Activated T-cell treated with anti-CD3 and anti-CD28 coated beads, Interleukin-2, amount 50 U/mL, for 4 hours (primary cell): ENCODE measurements around the gene SYCE3. TPM values are rescaled to one million over a fixed set of nuclear protein-coding genes. Genes with fewer than 3 reads are reported as not detected.
A peak's percentile ranks its signal among the peaks of the same experiment; 100 is the strongest.
"Not testable (repeated sequence)": the region's sequence is repeated elsewhere in the genome, so short reads cannot be mapped to it uniquely, and the experiment has no call there.

Experiments used
- ATAC-seq, 2 donors: fragments of 200-7000 bp; cut with Tn5 transposase; one replicate each; pipeline ENCODE4 v1.10.0; 2021
- DNase-seq: peaks from one replicate; pipeline ENCODE4 v3.0.0-alpha.2; 2020
- H3K27me3 Mint-ChIP-seq: one replicate; pipeline ENCODE4 v1.8.0; 2021; ENCODE audit warnings: low read depth, mixed read lengths
- H3K36me3 Mint-ChIP-seq: one replicate; pipeline ENCODE4 v1.8.0; 2022; ENCODE audit warnings: mixed read lengths; ENCODE audit not compliant: insufficient read depth
- H3K4me1 Mint-ChIP-seq: one replicate; pipeline ENCODE4 v1.8.0; 2021; ENCODE audit warnings: low read depth, mixed read lengths
- H3K4me3 Mint-ChIP-seq: one replicate; pipeline ENCODE4 v1.8.0; 2021; ENCODE audit warnings: mild to moderate bottlenecking, moderate library complexity, mixed read lengths
- H3K9me3 Mint-ChIP-seq: one replicate; pipeline ENCODE4 v1.8.0; 2021; ENCODE audit warnings: mixed read lengths
- total RNA-seq, 3 donors: library from RNA; stranded (reverse); gene quantifications; one replicate each; pipeline ENCODE4 v1.2.1, GENCODE V29; 2021

Gene SYCE3
- total RNA-seq, 3 donors from 2014 or later, result not detected

GRCh38 chr22:50520826-50521453, 41.8 kb downstream of the SYCE3 start:
- Mint-ChIP-seq H3K36me3 (peaks cover 17% of the 10 kb centered on the region), H3K9me3 (no peaks in the 10 kb centered on the region), H3K4me1 (peaks cover 4% of the 10 kb centered on the region), H3K27me3 (no peaks in the 10 kb centered on the region), H3K4me3 (no peak overlapping the region)
- ATAC-seq (no peak), DNase-seq (no peak)

- H3K27me3 Mint-ChIP-seq, H3K9me3 Mint-ChIP-seq, H3K4me3 Mint-ChIP-seq, DNase-seq, ATAC-seq, H3K4me1 Mint-ChIP-seq: not testable (repeated sequence)
- H3K36me3 Mint-ChIP-seq, result peaks cover 21% of the 10 kb centered on the region
Observed at GRCh38 chr22:50520184-50520583, 42.5 kb downstream of the SYCE3 start.

GRCh38 chr22:50519151-50519550, 43.6 kb downstream of the SYCE3 start:
- no peak for ATAC-seq
- DNase-seq, result no peak
- Mint-ChIP-seq H3K4me3 (no peak overlapping the region), H3K27me3 (no peaks in the 10 kb centered on the region), H3K9me3 (no peaks in the 10 kb centered on the region), H3K4me1 (peaks cover 2% of the 10 kb centered on the region), H3K36me3 (peaks cover 20% of the 10 kb centered on the region)

DNA sequence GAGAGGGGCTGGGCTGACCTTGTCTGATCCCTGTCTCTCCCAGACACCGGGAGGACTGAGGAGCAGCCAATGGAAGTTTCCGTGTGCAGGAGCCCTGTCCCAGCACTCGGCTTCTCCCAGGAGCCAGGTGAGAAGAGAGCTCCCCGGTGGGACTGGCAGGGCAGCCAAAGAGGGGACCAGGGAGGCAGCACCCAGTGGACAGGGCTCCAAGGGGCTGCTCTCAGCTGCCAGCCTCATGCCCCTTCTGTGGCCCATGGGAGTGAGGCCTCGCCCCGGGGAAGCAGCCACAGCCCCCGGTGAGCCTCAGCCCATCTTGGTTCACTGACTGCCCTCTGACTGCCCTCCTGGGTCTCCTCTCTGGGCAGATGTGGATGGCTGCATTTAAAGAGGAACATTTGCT, 44.1 kb downstream of the SYCE3 start:
- Mint-ChIP-seq H3K27me3 (no peaks in the 10 kb centered on the region), H3K9me3 (no peaks in the 10 kb centered on the region), H3K36me3 (peaks cover 20% of the 10 kb centered on the region), H3K4me3 (no peak overlapping the region), H3K4me1 (peaks cover 2% of the 10 kb centered on the region)
- ATAC-seq (no peak), DNase-seq (no peak)

- Mint-ChIP-seq H3K9me3 (no peaks in the 10 kb centered on the region), H3K36me3 (peaks cover 13% of the 10 kb centered on the region), H3K4me1 (peaks cover 2% of the 10 kb centered on the region), H3K4me3 (no peak overlapping the region), H3K27me3 (no peaks in the 10 kb centered on the region)
- no peak for DNase-seq
- no peak for ATAC-seq
Observed at GRCh38 chr22:50517495-50518260, 45.0 kb downstream of the SYCE3 start.

GRCh38 chr22:50516891-50517290, 45.8 kb downstream of the SYCE3 start:
- Mint-ChIP-seq H3K27me3 (no peaks in the 10 kb centered on the region), H3K4me1 (peaks cover 2% of the 10 kb centered on the region), H3K4me3 (no peak overlapping the region), H3K36me3 (peaks cover 16% of the 10 kb centered on the region), H3K9me3 (no peaks in the 10 kb centered on the region)
- no peak for ATAC-seq
- no peak for DNase-seq

DNA sequence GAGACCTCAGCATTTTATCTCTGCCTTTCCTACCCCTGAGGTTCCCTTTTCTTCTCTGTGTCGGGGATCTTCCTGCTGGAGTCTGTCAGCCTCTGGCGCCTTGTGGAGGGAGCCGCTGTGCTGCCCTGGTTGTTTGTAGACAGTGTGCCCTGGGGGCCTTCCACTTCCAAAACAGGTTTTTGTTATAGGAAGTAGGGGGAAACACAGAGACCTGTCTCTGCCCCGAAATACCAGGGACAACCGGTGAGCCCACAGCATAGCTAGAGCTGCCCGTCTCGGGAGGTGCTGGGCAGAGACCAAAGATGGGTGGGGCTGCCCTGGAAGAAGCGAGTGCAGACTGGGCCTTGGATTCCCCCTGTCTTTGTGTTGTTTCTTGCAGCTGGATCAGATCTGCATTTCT, 46.7 kb downstream of the SYCE3 start:
- Mint-ChIP-seq H3K36me3 (peaks cover 16% of the 10 kb centered on the region), H3K4me1 (peaks cover 2% of the 10 kb centered on the region), H3K9me3 (no peaks in the 10 kb centered on the region), H3K4me3 (no peak overlapping the region), H3K27me3 (no peaks in the 10 kb centered on the region)
- ATAC-seq (no peak), DNase-seq (no peak)

DNA sequence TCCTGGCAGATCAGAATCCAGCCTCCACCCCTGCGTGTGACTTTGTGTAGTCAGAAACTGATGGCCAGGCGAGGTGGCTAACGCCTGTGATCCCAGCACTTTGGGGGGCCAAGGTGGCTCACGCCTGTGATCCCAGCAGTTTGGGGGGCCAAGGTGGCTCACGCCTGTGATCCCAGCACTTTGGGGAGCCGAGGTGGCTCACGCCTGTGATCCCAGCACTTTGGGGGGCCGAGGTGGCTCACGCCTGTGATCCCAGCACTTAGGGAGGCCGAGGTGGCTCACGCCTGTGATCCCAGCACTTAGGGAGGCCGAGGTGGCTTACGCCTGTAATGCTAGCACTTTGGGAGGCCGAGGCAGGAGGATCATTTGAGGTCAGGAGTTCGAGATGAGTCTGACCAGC, 49.5 kb downstream of the SYCE3 start:
- ATAC-seq (no peak), DNase-seq (no peak)
- no peaks in the 10 kb centered on the region for H3K9me3 Mint-ChIP-seq
- H3K27me3 Mint-ChIP-seq, result no peaks in the 10 kb centered on the region
- H3K4me1 Mint-ChIP-seq, result peaks cover 15% of the 10 kb centered on the region
- no peak overlapping the region for H3K4me3 Mint-ChIP-seq
- H3K36me3 Mint-ChIP-seq, result peaks cover 14% of the 10 kb centered on the region

GRCh38 chr22:50508897-50509296, 53.8 kb downstream of the SYCE3 start:
- no peak for ATAC-seq
- peaks cover 3% of the 10 kb centered on the region for H3K36me3 Mint-ChIP-seq
- H3K4me3 Mint-ChIP-seq, result peak overlapping the region; percentile 88

GRCh38 chr22:50507991-50508884, 54.5 kb downstream of the SYCE3 start, which contains the start of gene NCAPH2:
TSS of gene NCAPH2 (plus strand) at chr22:50508224. CDS start at chr22:50508338, 114 bp downstream.
- Mint-ChIP-seq H3K4me3 (peak within 1 kb of the TSS; percentile 96), H3K27me3 (no peaks in the 10 kb centered on the region), H3K36me3 (peaks cover 3% of the 10 kb centered on the region), H3K4me1 (peaks cover 15% of the 10 kb centered on the region), H3K9me3 (no peaks in the 10 kb centered on the region)
- ATAC-seq, result peak; percentile 79 to 82
- DNase-seq, result peak; percentile 98

More at GRCh38 chr22:50508897-50509296, 53.8 kb downstream of the SYCE3 start:
- Mint-ChIP-seq H3K4me1 (peaks cover 15% of the 10 kb centered on the region), H3K27me3 (no peaks in the 10 kb centered on the region), H3K9me3 (no peaks in the 10 kb centered on the region)
- DNase-seq, result no peak

GRCh38 chr22:50507421-50507990, 55.2 kb downstream of the SYCE3 start, which contains the start of gene LMF2:
TSS of gene LMF2 (minus strand) at chr22:50507702. CDS start at chr22:50507675, 27 bp downstream.
- Mint-ChIP-seq H3K9me3 (no peaks in the 10 kb centered on the region), H3K27me3 (no peaks in the 10 kb centered on the region), H3K36me3 (peaks cover 3% of the 10 kb centered on the region), H3K4me1 (peaks cover 15% of the 10 kb centered on the region), H3K4me3 (peak within 1 kb of the TSS; percentile 96)
- DNase-seq (peak; percentile 94), ATAC-seq (peak; percentile 81 to 84)

DNA sequence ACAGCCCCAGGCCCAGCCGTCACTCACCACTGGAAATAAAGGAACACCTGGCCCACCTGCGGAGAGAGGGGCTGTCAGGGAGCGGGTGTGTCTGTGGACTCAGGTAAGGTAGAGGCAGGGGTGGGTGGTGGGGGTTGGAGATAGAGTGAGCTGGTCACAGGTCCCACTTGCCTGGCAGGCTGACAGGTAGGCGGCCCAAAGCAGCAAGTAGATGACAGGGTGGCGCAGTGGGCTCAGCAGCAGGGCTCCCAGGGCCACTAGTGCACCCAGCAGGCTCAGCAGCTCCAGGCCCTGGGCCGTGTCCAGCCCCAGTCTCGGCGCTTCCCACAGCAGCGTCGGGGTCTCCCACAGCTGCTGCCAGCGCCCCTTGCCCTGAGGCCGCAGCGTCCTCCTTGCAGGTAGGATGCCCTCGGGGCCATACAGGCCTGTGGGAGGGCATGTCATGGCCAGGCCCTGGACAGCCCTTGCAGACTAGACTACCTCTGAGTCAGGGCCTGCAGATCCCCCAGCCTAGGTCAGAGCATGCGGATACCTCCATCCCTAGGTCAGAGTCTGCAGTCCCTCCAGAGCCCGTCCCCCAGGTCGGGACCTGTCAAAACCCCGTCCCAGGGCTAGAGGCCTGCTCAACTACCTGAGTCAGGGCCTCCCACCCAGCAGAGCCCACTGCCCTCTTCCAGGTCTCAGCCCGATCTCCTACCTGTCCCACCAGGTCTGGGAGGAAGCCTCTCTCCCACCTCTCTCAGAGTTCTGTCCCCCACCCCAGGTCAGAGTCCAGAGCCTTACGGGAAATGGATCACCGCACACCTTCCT, 55.9 kb downstream of the SYCE3 start:
- H3K27me3 Mint-ChIP-seq, result no peaks in the 10 kb centered on the region
- DNase-seq, result no peak
- peaks cover 15% of the 10 kb centered on the region for H3K4me1 Mint-ChIP-seq
- no peak for ATAC-seq
- H3K4me3 Mint-ChIP-seq, result peak overlapping the region; percentile 96
- H3K36me3 Mint-ChIP-seq, result no peaks in the 10 kb centered on the region
- H3K9me3 Mint-ChIP-seq, result no peaks in the 10 kb centered on the region
